HL-60 (cell line): Measurements from ENCODE around the gene MIOX.

ENCODE experiments used
- DNase-seq, 2 experiments: peaks; one replicate each; pipeline ENCODE4 v3.0.0-alpha.2; 2010 to 2020; ENCODE audit warnings: low read depth in 1 of 2, low spot score in 1 of 2
- H3K27ac ChIP-seq: fragments of 250-450 bp; sonication (Bioruptor Pico); replicated peaks from 2 replicates; pipeline ENCODE4 v1.5.1; 2020; ENCODE audit warnings: mild to moderate bottlenecking, moderate library complexity
- H3K27me3 ChIP-seq: fragments of 250-450 bp; sonication (Bioruptor Pico); 2 replicates; pipeline ENCODE4 v1.5.1; 2021; ENCODE audit warnings: mild to moderate bottlenecking, moderate library complexity; ENCODE audit not compliant: insufficient read depth, poor library complexity, severe bottlenecking
- H3K4me3 ChIP-seq: replicated peaks from 2 replicates; pipeline ENCODE4 v1.5.1; 2011; ENCODE audit warnings: mild to moderate bottlenecking, control low read depth, low read length; ENCODE audit not compliant: insufficient read depth
- CTCF ChIP-seq: IDR thresholded peaks from one replicate; pipeline ENCODE4 v1.5.1; 2011; ENCODE audit warnings: low read length, control low read depth, inconsistent platforms; ENCODE audit not compliant: insufficient read depth
- GABPA ChIP-seq: IDR thresholded peaks from 2 replicates; pipeline ENCODE4 v1.6.1; 2012; ENCODE audit warnings: low read depth
- POLR2AphosphoS5 ChIP-seq: IDR thresholded peaks from 2 replicates; pipeline ENCODE4 v1.6.1; 2012; ENCODE audit warnings: low read depth
- REST ChIP-seq: IDR thresholded peaks from 2 replicates; pipeline ENCODE4 v1.6.1; 2012; ENCODE audit warnings: low read depth; ENCODE audit not compliant: insufficient replicate concordance
- SPI1 ChIP-seq: IDR thresholded peaks from 2 replicates; pipeline ENCODE4 v1.6.1; 2012; ENCODE audit warnings: low read depth, mild to moderate bottlenecking, borderline replicate concordance

MIOX gene

GRCh38 chr22:50459016-50459415 lies 27.6 kb upstream of the MIOX start:
- Histone ChIP-seq H3K27me3 (no peaks in the 10 kb centered on the region), H3K27ac (no peak overlapping the region), H3K4me3 (no peak overlapping the region)
- no peak for DNase-seq
- TF ChIP-seq REST: no peak
- TF ChIP-seq CTCF: no peak
- no peak for TF ChIP-seq SPI1
- no peak for TF ChIP-seq POLR2AphosphoS5
- no peak for TF ChIP-seq GABPA

- TF ChIP-seq CTCF: no peak
- no peak for TF ChIP-seq REST
- no peak for TF ChIP-seq SPI1
- no peak for DNase-seq
- no peaks in the 10 kb centered on the region for H3K27me3 ChIP-seq
These were observed 27.0 kb upstream of the MIOX start for GRCh38 chr22:50459496-50460140.

GRCh38 chr22:50460938-50461337 lies 25.7 kb upstream of the MIOX start:
- no peak for DNase-seq
- no peaks in the 10 kb centered on the region for H3K27me3 ChIP-seq
- no peak overlapping the region for H3K4me3 ChIP-seq
- H3K27ac ChIP-seq: no peak overlapping the region
- no peak for TF ChIP-seq SPI1
- no peak for TF ChIP-seq REST
- no peak for TF ChIP-seq CTCF
- no peak for TF ChIP-seq GABPA
- no peak for TF ChIP-seq POLR2AphosphoS5

More at GRCh38 chr22:50459496-50460140, 27.0 kb upstream of the MIOX start:
- H3K27ac ChIP-seq: no peak overlapping the region
- H3K4me3 ChIP-seq: no peak overlapping the region
